Naive thymus-derived CD4-positive, alpha-beta T cell (primary cell): ENCODE data around the gene KCMF1. TPM values are rescaled to one million over a fixed set of nuclear protein-coding genes. Genes with fewer than 3 reads are reported as not detected.

ENCODE experiments used
- ATAC-seq: fragments of 150-1000 bp; cut with Tn5 transposase; 2 replicates; pipeline ENCODE4 v1.10.0; 2021; ENCODE audit warnings: mild to moderate bottlenecking, moderate library complexity
- CTCF ChIA-PET: fragments of 350-600 bp; sonication (Branson Sonifier 250); formaldehyde crosslinking; loops from one replicate; lab custom pipeline; 2021; ENCODE audit warnings: antibody characterized with exemption; lab: Charles Lee
- POLR2A ChIA-PET: fragments of 350-600 bp; sonication (Branson Sonifier 250); formaldehyde crosslinking; loops from one replicate; lab custom pipeline; 2021; ENCODE audit warnings: antibody characterized with exemption, inconsistent platforms; lab: Charles Lee
- DNase-seq, 9 donors: peaks; one replicate each; pipeline versions ENCODE4 v3.0.0 to v3.0.0-alpha.2; 2020 to 2022; ENCODE audit warnings: mixed read lengths in 1 of 9
- H3K27ac ChIP-seq: one replicate; pipeline ENCODE4 v1.7.0; 2013; ENCODE audit warnings: mild to moderate bottlenecking, low read depth, low read length, moderate library complexity
- H3K27me3 ChIP-seq, 2 donors: one replicate each; pipeline ENCODE4 v1.7.0; 2013; ENCODE audit warnings: low read length in 2 of 2, mild to moderate bottlenecking in 2 of 2, moderate library complexity in 2 of 2; ENCODE audit not compliant: control insufficient read depth in 2 of 2, insufficient read depth in 2 of 2
- H3K36me3 ChIP-seq, 3 experiments: 1 replicate in 2 of 3; 2 replicates in 1 of 3; pipeline ENCODE4 v1.7.0; 2013; ENCODE audit warnings: low read length in 3 of 3, mild to moderate bottlenecking in 3 of 3, moderate library complexity in 1 of 3; ENCODE audit not compliant: insufficient read depth in 3 of 3, control insufficient read depth in 2 of 3
- H3K4me1 ChIP-seq, 2 donors: one replicate each; pipeline ENCODE4 v1.7.0; 2013; ENCODE audit warnings: low read length in 2 of 2, mild to moderate bottlenecking in 2 of 2, moderate library complexity in 1 of 2; ENCODE audit not compliant: control insufficient read depth in 2 of 2, insufficient read depth in 2 of 2
- H3K4me3 ChIP-seq: 2 replicates; pipeline ENCODE4 v1.7.0; 2013; ENCODE audit warnings: mild to moderate bottlenecking, low read length
- H3K9me3 ChIP-seq, 3 experiments: 1 replicate in 2 of 3; 2 replicates in 1 of 3; pipeline ENCODE4 v1.7.0; 2013; ENCODE audit warnings: low read length in 3 of 3; ENCODE audit not compliant: control insufficient read depth in 2 of 3
- H3K27ac Mint-ChIP-seq, 9 donors: one replicate each; pipeline ENCODE4 v1.8.0; 2020 to 2022; ENCODE audit warnings: mixed read lengths in 9 of 9, mild to moderate bottlenecking in 8 of 9, moderate library complexity in 5 of 9, inconsistent platforms in 2 of 9
- H3K27me3 Mint-ChIP-seq, 5 donors: one replicate each; pipeline ENCODE4 v1.8.0; 2021 to 2022; ENCODE audit warnings: mixed read lengths in 5 of 5, mild to moderate bottlenecking in 1 of 5
- H3K36me3 Mint-ChIP-seq, 5 donors: one replicate each; pipeline ENCODE4 v1.8.0; 2020 to 2022; ENCODE audit warnings: mixed read lengths in 5 of 5, mild to moderate bottlenecking in 3 of 5, inconsistent platforms in 1 of 5
- H3K4me1 Mint-ChIP-seq, 7 donors: one replicate each; pipeline ENCODE4 v1.8.0; 2020 to 2022; ENCODE audit warnings: mixed read lengths in 7 of 7, mild to moderate bottlenecking in 3 of 7, inconsistent platforms in 1 of 7
- H3K4me3 Mint-ChIP-seq, 10 donors: one replicate each; pipeline ENCODE4 v1.8.0; 2020 to 2022; ENCODE audit warnings: mild to moderate bottlenecking in 10 of 10, mixed read lengths in 10 of 10, moderate library complexity in 6 of 10, inconsistent platforms in 2 of 10
- H3K9me3 Mint-ChIP-seq, 11 donors: one replicate each; pipeline ENCODE4 v1.8.0; 2020 to 2022; ENCODE audit warnings: mixed read lengths in 11 of 11, mild to moderate bottlenecking in 4 of 11, inconsistent platforms in 1 of 11, moderate library complexity in 1 of 11
- intact Hi-C, 2 donors: fragments of 100-400 bp; cut with micrococcal nuclease; formaldehyde crosslinking; loops; one replicate each; pipeline ENCODE4 v1.15.1; 2023
- polyA plus RNA-seq, 2 donors: library from polyadenylated mRNA; unstranded; fragments of 300-500 nt; fragmentation: Illumina TruSeq; gene quantifications; one replicate each; pipeline ENCODE4 v1.2.3, GENCODE V29; 2021
- total RNA-seq, 6 experiments: library from RNA in 5 of 6; stranded (reverse) in 5 of 6; gene quantifications; 1 replicate in 5 of 6; 2 replicates in 1 of 6; pipeline ENCODE4 v1.2.3 and lab custom pipeline; 2021 to 2026

Gene KCMF1
- total and polyA plus RNA-seq, 7 experiments from 2014 or later: 15.6 to 81.3 (median 60.6) TPM

- H3K36me3 Mint-ChIP-seq: peaks cover 3 to 52% (median 28%) of the 10 kb centered on the region in 5 donors
- Histone ChIP-seq H3K4me1 (no peaks in the 10 kb centered on the region), H3K27ac (no peak overlapping the region), H3K4me3 (no peak overlapping the region), H3K27me3 (no peaks in the 10 kb centered on the region), H3K36me3 (peaks cover 3 to 56% (median 22%) of the 10 kb centered on the region in 3 experiments), H3K9me3 (no peaks in the 10 kb centered on the region)
- H3K4me1 Mint-ChIP-seq: peaks cover 4 to 24% (median 15%) of the 10 kb centered on the region in 7 donors
- peak overlapping the region in 3 of 9 donors; percentile 8 to 76 (median 40) for H3K27ac Mint-ChIP-seq
- no peak overlapping the region for H3K4me3 Mint-ChIP-seq
- H3K27me3 Mint-ChIP-seq: no peaks in the 10 kb centered on the region
- intact Hi-C loops: no loop called here
- ATAC-seq (no peak), DNase-seq (no peak)
- H3K9me3 Mint-ChIP-seq: no peaks in the 10 kb centered on the region
- ChIA-PET POLR2A (no interaction called here), CTCF (interaction anchor here (0.5 kb wide), 1 partner anchor 45 kb away, joined by 5 read pairs; no protein-coding TSS in a partner anchor)
These were observed 77.6 kb downstream of the KCMF1 start for GRCh38 chr2:85048534-85048933.

DNA sequence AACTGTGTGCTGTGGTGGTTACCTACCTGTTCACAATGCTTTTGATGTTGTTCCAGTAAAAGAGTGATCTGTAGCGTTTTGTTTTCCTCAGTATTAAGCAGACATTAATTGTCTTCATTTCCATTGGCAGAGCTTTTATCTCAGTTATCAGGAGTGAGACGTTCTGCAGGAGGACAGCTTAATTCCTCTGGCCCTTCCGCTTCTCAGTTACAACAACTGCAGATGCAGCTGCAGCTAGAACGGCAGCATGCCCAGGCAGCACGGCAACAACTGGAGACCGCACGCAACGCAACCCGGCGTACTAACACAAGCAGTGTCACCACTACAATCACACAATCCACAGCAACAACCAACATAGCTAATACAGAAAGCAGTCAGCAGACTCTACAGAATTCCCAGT lies 78.3 kb downstream of the KCMF1 start:
- no peak overlapping the region for H3K4me3 ChIP-seq
- H3K27me3 ChIP-seq: no peaks in the 10 kb centered on the region
- no peaks in the 10 kb centered on the region for H3K4me1 ChIP-seq
- no peak overlapping the region for H3K27ac ChIP-seq
- Mint-ChIP-seq H3K9me3 (no peaks in the 10 kb centered on the region), H3K36me3 (peaks cover 3 to 55% (median 29%) of the 10 kb centered on the region in 5 donors), H3K27ac (peak overlapping the region in 1 of 9 donors; percentile 36), H3K4me3 (no peak overlapping the region), H3K27me3 (no peaks in the 10 kb centered on the region), H3K4me1 (peaks cover 5 to 31% (median 21%) of the 10 kb centered on the region in 7 donors)
- no peak for ATAC-seq
- ChIA-PET POLR2A (no interaction called here), CTCF (interaction anchor here (0.5 kb wide), 1 partner anchor 46 kb away, joined by 5 read pairs; no protein-coding TSS in a partner anchor)
- intact Hi-C loops: no loop called here
- H3K36me3 ChIP-seq: peaks cover 3 to 58% (median 22%) of the 10 kb centered on the region in 3 experiments
- no peaks in the 10 kb centered on the region for H3K9me3 ChIP-seq
- no peak for DNase-seq

GRCh38 chr2:85053802-85054201 lies 82.8 kb downstream of the KCMF1 start:
- no peaks in the 10 kb centered on the region for H3K27me3 Mint-ChIP-seq
- no peak for DNase-seq
- POLR2A ChIA-PET: interaction anchor here (0.7 kb wide), 1 partner anchor 236 kb away, joined by 3 read pairs; no protein-coding TSS in a partner anchor
- H3K9me3 Mint-ChIP-seq: no peaks in the 10 kb centered on the region
- CTCF ChIA-PET: no interaction called here
- Histone ChIP-seq H3K4me3 (no peak overlapping the region), H3K9me3 (no peaks in the 10 kb centered on the region), H3K4me1 (no peaks in the 10 kb centered on the region), H3K36me3 (peaks cover 0 to 25% (median 8%) of the 10 kb centered on the region in 3 experiments), H3K27ac (no peak overlapping the region), H3K27me3 (no peaks in the 10 kb centered on the region)
- intact Hi-C loops: no loop called here
- peaks cover 3 to 50% (median 19%) of the 10 kb centered on the region in 5 donors for H3K36me3 Mint-ChIP-seq
- peak overlapping the region in 6 of 9 donors; percentile 31 to 68 (median 54) for H3K27ac Mint-ChIP-seq
- ATAC-seq: peak; percentile 77
- H3K4me1 Mint-ChIP-seq: peaks cover 20 to 72% (median 52%) of the 10 kb centered on the region in 7 donors
- no peak overlapping the region for H3K4me3 Mint-ChIP-seq

DNA sequence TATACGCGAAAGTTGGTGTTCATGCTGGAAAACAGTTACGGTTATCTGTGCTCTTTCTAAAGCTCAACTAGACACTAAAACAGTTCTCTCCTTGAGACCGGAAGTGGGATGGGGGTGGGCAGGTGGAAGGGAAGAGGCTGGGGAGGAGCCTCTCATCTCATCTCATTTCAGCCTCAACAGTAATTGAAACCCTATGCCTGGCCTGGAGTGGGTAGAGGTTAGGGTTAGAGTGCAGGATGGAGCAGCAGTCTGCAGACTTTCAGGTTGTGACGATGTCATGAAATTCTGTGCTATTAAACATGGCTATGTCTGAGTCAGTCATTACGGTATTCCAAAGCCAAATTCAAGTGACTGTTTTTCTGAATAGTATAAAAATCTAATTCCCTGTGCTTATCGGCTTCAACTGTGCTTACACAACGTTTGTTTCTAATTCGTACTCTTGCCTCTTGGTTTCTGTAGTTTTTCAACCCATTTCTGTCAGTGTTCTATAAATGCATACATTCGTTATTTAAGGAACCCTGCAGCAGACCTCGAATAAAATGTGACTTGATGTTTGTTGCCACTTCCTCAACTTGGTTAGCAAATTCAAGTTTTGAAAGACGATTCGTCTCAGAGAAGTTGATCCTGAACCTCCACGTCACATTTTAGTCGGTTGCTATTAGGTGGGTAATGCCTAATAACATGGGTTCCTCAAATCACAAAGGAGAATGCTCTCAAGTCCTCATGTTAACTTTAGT lies 86.4 kb downstream of the KCMF1 start:
- Histone ChIP-seq H3K27ac (no peak overlapping the region), H3K4me1 (no peaks in the 10 kb centered on the region), H3K36me3 (peaks cover 0 to 7% (median 4%) of the 10 kb centered on the region in 3 experiments), H3K9me3 (no peaks in the 10 kb centered on the region), H3K4me3 (no peak overlapping the region), H3K27me3 (no peaks in the 10 kb centered on the region)
- peak overlapping the region in 6 of 10 donors; percentile 1 to 44 (median 20) for H3K4me3 Mint-ChIP-seq
- no peaks in the 10 kb centered on the region for H3K9me3 Mint-ChIP-seq
- ATAC-seq: peak; percentile 22
- no peak for DNase-seq
- H3K27me3 Mint-ChIP-seq: peaks cover 0 to 9% (median 0%) of the 10 kb centered on the region in 5 donors
- H3K27ac Mint-ChIP-seq: peak overlapping the region in 7 of 9 donors; percentile 54 to 69 (median 67)
- ChIA-PET CTCF (no interaction called here), POLR2A (no interaction called here)
- peaks cover 20 to 60% (median 50%) of the 10 kb centered on the region in 7 donors for H3K4me1 Mint-ChIP-seq
- H3K36me3 Mint-ChIP-seq: peaks cover 0 to 27% (median 10%) of the 10 kb centered on the region in 5 donors
- intact Hi-C loops: no loop called here

DNA sequence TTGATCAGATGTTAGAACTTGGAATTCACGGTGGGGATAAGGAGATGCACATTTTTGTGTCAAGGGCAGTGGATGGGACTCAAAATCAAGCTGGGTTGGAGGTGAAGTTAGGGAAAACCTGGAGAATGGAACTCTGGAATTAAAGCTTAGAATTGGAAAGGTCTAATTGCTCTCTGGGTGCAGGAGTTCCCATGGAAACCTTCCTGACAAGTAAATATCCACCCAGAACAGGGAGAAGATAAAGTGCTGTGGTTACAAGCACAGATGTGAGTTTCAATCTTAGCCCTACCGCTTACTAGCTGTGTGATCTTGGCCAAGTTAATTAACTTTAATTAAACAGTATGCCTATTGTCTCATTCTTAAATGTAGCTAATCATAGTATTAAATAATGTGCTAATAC lies 90.9 kb downstream of the KCMF1 start:
- Mint-ChIP-seq H3K27me3 (peaks cover 0 to 30% (median 5%) of the 10 kb centered on the region in 5 donors), H3K4me3 (no peak overlapping the region), H3K27ac (no peak overlapping the region), H3K4me1 (peaks cover 4 to 15% (median 11%) of the 10 kb centered on the region in 7 donors), H3K9me3 (no peaks in the 10 kb centered on the region), H3K36me3 (no peaks in the 10 kb centered on the region)
- H3K4me1 ChIP-seq: no peaks in the 10 kb centered on the region
- no peaks in the 10 kb centered on the region for H3K9me3 ChIP-seq
- no peak overlapping the region for H3K27ac ChIP-seq
- ChIA-PET CTCF (interaction anchor here (0.5 kb wide), 1 partner anchor 326 kb away, joined by 3 read pairs; no protein-coding TSS in a partner anchor), POLR2A (no interaction called here)
- no peak for ATAC-seq
- no peak for DNase-seq
- no peaks in the 10 kb centered on the region for H3K27me3 ChIP-seq
- H3K36me3 ChIP-seq: no peaks in the 10 kb centered on the region
- intact Hi-C loops: no loop called here
- H3K4me3 ChIP-seq: no peak overlapping the region

GRCh38 chr2:85062565-85062964 lies 91.6 kb downstream of the KCMF1 start:
- CTCF ChIA-PET: no interaction called here
- intact Hi-C loops: no loop called here

More at GRCh38 chr2:85062565-85062964, 91.6 kb downstream of the KCMF1 start:
- H3K4me3 Mint-ChIP-seq: no peak overlapping the region
- Histone ChIP-seq H3K9me3 (no peaks in the 10 kb centered on the region), H3K27me3 (no peaks in the 10 kb centered on the region), H3K27ac (no peak overlapping the region), H3K4me3 (no peak overlapping the region), H3K36me3 (no peaks in the 10 kb centered on the region), H3K4me1 (no peaks in the 10 kb centered on the region)
- no peak for ATAC-seq
- POLR2A ChIA-PET: no interaction called here
- peaks cover 4 to 32% (median 9%) of the 10 kb centered on the region in 5 donors for H3K27me3 Mint-ChIP-seq
- no peak overlapping the region for H3K27ac Mint-ChIP-seq
- H3K9me3 Mint-ChIP-seq: no peaks in the 10 kb centered on the region
- no peak for DNase-seq
- no peaks in the 10 kb centered on the region for H3K36me3 Mint-ChIP-seq
- H3K4me1 Mint-ChIP-seq: peaks cover 4 to 14% (median 6%) of the 10 kb centered on the region in 7 donors
